GM18520 (cell line): ENCODE results near the gene AKT2.
"Not testable (repeated sequence)": the region's sequence is repeated elsewhere in the genome, so short reads cannot be mapped to it uniquely, and the experiment has no call there.

Source experiments
- ATAC-seq: cut with Tn5 transposase; IDR thresholded peaks from one replicate; pipeline ENCODE4 v1.9.1; 2021; ENCODE audit not compliant: unreplicated experiment

The AKT2 gene

DNA sequence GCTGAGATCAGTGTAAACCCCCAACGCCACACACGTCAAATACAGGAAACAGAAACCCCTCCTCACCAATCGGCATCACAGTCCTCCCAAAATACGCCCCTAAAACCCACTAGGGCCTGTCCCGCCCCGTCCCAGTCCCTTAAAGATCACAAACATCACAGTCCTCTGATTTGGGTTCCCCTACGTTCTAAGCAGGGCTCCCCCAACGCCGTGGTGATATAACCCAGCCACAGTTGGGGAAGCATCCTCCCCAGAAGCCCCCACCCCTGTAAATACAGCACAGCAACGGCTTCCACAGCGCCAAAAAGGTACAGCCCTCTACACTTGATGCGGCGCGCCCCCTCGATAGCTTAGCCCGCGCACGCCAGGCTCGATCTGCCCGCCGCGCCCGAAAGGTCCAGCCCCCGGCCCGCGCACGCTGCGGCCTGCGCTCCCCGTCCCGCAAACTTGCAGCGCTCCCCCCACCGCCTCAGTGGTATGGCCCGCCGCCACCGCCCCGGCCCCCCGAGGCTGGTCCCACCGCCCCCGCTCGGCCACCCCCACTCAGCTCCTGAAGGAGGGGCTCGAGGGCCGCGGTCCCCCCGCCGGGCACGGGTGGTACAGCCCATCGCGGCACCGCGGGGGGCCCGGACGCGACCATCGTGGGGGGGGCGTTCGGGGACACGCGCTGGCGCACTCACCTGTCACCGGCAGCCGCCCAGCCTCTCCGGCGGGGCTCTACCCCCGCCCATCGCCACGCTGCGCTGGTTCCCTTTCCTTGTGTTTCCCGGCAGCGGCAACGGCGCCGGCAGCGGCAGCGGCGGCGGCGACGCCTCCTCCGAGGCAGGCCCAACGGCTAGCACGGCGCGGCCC, at the start of gene AKT2:
Gene AKT2, minus strand, starts transcription at position 845 of the 852 bp plus-strand sequence. CDS start 20,078 bp downstream, outside the sequence.
- peak; percentile 10 for ATAC-seq

DNA sequence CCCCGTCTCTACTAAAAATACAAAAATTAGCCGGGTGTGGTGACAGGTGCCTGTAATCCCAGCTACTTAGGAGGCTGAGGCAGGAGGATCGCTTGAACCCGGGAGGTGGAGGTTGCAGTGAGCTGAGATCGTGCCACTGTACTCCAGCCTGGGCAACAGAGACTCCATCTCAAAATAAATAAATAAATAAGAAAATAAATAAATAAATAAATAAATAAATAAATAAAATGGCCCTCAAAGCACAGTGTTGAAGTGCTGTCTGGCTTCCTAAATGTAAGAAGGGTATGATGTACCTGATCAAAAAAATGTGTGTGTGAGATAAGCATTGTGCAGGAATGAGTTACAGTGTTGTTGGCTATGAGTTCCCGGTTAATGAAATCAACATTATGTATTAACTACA, 47.9 kb upstream of the AKT2 start:
- not testable (repeated sequence) for ATAC-seq

DNA sequence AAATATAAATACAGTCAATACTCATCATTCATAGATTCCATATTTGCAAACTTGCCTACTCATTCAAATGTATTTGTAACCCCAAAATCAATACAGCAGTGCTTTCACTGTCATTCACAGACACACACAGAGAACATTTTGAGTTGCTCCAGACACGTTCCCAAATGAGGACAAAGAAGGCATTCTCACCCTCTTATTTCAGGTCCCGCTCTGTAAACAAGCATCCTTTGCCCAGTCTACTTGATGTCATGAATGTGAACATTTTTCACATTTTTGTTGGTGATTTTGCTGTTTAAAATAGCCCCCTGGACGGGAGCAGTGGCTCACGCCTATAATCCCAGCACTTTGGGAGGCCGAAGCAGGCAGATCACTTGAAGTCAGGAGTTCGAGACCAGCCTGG, 47.5 kb upstream of the AKT2 start:
- ATAC-seq, result no peak

DNA sequence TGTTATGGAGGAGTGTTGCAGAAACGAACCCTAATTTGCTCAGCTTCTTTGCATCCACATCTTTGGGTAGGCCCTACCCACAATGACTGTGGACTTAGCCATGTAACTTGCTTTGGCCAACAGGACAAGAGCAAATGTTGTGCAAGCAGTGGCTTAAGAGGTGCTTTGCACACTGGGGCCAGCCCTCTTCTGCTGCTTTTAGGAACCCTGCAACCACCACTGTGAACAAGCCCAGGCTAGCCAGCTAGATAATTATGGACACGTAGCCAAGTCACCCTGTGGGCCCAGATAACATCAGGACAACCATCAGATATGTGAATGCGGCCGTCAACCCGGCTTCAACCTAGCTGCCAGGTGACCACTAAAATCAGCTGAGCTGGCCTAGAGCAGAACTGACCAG, 45.9 kb upstream of the AKT2 start:
- ATAC-seq, result no peak

DNA sequence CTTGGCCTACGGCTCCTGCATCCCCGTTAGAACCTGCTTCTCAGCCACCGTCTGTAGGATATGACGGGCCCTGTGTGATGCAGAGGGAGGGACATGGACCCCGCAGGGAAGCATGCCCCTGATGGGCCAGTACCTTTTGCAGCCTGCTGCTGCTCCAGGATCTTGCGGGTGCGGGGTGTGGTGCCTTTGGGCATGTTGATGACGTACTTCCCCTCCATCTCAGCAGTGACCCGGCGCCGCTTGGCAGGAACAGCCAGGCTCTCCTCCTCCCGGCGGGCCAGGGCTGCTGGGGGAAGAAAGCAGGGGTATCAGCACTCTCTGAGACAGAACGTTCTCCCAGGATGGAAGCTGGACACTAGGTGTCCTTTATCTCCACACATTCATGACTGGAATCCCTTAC, 41.1 kb upstream of the AKT2 start:
- ATAC-seq, result no peak

DNA sequence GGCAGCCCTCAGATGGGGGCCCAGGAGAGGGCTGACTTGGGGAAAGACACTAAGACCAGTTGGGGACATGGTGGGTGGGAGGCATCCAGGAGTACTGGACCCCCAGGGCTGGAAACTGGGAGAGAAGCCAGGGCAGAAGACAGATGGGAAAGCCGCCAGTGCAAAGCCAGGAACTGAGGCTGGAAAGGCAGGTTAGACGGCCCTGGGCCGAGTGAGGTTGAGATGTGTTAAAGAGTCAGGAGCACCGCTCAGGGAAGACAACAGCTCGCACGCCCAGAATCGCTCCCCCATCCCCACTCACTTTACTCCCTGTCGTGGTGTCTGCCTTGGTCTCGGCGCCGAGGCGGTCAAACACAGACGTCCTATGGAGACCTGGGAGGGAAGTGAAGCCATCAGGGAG, 38.6 kb upstream of the AKT2 start:
- ATAC-seq, result no peak

DNA sequence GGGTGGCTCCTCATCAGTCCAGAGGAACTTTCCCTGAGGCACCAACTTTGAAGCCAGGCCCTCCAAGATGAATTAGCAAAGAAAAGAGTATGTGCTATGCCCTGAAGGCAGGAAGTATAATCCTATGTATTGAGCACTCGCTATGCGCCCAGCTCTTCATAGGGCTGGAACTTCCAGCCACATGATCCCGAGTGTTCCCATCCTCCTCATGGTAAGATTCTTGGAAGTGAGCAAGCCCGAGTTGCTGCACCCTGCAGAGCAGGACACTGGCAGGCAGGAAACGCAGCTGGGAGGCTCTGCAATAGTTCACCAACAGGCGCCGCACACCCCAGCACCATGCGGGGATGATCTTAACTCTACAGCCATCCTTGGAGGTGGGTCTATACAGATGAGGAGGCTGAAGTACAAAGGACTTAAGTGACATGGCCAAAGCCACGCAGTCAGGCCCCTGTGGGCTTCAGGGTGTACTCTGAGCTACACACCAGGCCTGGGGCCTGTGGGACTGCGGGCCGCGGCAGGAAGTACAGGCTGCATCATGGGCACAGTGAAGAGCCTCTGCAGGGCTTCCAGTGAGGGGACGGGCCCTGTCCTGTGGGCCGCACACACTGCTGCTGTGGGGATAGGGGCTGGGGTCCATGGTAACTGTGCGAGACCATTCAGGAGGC, 37.9 kb upstream of the AKT2 start:
- ATAC-seq, result no peak

DNA sequence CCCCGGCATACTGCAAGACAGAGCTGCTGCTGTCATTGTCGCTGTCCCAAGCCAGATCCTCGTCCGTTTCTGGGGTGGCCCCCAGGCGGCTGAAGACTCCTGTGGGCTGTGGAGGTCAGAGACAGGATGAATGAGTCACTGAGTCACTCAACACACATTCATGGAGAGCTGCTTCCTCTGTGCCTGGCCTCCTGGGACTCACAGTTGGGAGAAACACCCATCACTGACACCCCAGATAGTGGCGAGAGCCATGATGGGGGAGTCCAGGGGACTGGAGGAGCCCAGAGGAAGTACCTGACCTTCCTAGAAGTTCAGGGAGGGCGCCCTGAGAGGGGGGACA, 37.1 kb upstream of the AKT2 start:
- no peak for ATAC-seq

DNA sequence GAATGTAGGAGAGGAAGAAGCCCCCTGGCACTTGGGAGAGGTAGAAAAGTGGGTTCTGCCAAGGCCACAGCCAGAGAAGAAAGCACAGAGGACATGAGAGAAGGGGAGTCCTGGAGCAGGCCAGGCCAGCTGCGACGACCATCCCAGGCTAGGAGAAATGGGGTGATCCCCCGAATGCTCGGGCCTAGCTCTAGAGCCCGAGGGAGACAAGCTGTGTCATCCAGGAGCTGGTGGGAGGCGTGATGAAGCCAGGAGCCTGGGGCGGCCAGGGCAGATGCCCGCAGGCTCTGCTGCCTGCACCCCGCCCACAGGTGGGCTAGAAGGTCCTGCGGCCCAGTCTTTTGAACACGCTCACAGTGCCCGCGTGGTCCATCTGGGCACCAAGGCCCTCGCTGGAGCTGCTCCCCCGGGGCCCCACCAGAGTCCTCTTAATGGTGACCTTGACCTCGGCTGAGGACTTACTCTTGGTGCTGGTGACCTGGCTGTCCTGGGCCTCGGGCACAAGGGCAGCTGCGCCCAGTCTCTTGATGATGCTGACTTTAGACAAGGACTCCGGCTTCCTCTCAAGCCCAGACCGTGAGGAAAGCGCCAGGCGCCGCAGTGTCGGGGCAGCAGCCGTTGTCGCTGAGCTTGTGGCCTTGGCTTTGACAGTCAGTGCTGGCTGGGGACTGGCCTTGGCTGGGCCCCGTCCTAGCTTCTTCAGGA, 36.6 kb upstream of the AKT2 start:
- ATAC-seq, result no peak

DNA sequence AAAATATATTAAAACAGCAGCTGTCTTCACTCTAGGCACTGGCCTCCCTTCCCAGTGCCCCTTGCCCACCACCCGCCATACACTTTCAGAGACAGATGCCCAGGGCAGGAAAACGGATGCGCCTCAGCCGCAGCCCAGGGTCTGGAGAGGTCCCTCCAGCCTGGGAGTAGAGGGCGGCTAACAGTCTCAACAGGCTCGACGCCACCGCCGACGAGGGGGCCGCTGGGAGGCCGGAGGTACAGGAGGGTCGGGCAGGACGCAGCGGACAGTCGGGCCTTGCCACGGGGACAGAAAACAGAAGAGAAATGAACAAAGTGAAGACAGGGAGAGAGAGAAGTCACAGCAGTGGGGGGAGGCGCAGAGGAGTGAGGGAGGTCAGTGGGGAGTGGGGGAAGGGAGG, 35.9 kb upstream of the AKT2 start:
- no peak for ATAC-seq

DNA sequence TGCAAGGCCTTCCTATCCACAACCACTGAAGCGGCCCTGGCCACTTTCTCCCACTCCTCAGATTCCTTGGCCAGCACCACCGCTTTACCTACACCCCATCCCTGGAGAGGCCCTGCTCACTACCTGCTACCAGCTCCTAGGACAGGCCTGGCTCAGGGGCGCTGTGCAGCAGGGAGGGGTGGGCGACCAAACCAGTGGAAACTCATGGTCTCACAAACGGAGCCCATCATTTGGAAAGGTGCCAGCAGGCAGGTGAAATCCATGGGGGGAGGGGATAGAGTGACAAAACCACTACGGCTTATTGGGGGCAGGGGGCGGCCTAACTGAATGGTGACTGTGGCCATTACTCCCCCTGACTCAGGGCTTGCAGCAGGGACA, 35.4 kb upstream of the AKT2 start:
- no peak for ATAC-seq

DNA sequence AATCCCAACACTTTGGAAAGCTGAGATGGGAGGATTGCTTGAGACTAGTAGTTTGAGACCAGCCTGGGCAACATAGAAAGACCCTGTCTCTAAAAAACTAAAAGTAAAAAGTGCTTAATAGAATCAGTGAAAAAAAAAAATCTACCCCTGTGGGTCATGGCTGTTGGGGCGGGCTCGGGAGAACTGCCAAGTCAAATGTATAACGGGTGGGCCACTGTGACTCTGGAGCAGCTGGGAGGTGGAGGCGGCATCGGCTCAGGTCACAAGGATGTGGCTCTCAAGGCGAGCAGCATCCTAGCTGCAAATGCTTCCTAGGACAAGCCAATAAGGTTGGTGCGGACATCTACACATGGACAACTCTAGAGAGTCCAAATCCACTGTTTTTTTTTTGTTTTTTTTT, 32.2 kb upstream of the AKT2 start:
- ATAC-seq, result no peak

DNA sequence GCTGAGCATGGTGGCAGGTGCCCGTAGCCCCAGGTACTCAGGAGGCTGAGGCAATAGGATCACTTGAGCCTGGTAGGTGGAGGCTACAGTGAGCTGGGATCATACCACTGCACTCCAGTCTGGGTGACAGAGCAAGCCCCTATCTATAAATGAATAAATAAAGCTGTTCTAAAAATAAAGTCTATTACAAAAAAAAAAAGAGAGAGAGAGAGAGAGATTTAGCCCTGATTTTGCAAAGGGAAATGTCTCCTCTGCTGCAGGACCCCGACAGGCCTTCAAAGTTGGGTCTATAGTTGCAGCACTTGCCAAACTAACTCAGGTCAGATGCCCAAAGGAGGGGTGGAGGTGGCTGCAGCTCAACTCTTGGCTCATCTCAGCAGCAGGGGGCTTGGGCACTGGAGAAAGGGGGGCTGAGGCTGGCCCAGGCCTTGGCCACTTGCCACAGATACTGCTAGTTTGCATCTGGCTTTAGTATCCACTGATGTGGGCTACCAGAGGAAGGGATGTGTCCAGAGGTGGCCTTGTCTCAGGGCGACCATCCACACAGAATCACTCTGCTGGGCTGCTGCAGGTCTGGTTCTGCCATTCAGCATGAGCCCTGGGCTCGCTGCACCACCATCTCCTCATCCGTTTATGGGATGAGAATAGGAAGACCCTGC, 30.8 kb upstream of the AKT2 start:
- no peak for ATAC-seq

DNA sequence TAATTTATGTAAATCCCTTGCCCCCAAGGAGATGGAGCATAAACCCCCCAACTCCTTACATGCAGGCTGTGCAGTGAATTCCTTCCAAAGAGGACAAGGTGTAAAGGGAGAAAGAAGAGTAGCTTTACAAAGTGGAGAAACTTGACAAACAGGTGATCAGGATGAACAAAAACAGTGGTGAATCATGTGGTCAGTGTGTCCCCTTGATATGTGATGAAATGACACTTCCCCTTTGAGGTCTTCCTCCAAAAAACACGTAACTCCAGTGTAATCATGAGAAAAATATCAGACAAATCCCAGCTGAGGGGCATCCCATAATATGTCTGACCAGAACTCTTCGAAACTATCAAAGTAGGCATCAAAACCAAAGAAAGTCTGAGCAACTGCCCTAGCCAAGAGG, 29.5 kb upstream of the AKT2 start:
- no peak for ATAC-seq

DNA sequence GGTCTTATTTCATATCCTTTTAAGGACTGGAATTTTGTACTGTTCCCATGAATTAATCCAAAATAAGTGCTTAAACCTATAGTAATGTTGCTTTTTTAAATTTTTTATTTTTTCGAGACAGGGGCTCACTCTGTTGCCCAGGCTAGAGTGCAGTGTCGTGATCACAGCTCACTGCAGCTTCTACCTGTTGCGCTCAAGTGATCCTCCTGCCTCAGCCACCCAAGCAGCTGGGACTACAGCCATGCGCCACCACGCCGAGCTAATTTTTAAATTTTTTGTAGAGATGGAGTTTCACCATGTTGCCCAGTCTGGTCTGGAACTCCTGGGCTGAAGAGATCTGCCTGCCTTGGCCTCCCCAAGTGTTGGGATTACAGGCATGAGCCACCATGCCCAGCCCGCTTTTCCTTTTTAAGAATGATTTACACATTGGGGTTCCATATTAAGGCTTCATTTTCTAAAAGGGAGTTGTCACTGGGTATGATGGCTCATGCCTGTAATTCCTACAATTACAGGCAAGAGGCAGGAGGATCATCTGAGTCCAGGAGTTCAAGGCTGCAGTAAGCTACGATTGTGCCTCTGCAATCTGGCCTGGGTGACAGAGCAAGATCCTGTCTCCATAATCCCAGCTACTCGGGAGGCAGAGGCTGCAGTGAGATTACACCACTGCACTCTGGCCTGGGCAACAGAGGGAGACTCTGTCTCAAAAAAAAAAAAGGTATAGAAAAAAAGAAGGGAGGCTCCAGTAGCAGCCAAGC, 28.3 kb upstream of the AKT2 start:
- no peak for ATAC-seq

DNA sequence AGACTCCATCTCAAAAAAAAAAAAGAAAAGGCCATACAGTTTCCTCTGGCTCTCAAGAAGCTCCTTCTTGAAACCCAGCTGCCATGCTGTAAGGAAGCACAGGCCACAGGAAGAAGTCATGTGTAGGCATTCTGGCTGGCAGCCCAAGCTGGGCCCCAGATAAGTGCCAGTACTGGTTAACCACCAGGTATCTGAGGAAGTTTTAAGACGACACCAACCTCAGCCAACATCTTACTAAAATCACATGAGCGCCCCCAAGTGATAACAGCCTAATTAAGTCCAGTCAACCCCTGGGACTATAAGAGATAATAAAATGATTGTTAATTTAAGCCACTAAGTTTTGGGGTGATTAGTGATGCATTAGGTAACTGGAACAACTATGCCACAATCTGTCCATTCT, 27.4 kb upstream of the AKT2 start:
- ATAC-seq, result no peak

DNA sequence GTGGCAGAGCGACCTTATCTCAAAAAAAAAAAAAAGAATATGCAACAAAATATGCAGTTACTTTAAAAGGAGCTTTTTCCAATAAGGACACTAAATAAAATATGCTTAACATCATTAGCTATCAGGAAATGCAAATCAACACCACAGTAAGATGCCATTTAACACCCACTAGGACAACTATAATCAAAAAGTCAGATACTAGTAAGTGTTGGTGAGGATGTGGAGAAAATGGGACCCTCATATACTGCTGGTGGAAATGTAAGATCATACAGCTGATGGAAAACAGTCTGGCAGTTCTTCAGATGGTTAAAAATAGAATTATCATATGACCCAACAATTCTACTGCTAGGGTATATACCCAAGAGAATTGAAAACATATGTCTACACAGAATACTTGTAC, 24.5 kb upstream of the AKT2 start:
- ATAC-seq, result no peak

DNA sequence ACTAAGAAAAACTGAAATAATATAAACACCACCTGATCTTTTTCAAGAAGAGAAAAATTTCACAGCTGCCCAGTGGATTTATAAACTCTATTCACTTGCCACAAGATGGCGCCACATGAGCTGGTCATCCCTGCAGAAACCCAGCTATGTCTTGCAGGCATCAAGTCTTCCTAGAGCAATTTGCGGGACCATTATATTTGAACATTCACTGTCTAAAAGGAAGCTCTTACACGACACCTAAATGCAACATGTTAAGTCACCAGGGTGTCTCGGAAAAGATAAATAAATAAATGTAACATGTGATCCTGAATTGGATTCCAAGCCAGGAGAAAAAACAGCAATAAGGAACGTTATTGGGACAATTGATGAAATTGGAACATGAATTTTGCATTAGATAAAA, 20.3 kb upstream of the AKT2 start:
- ATAC-seq, result no peak

DNA sequence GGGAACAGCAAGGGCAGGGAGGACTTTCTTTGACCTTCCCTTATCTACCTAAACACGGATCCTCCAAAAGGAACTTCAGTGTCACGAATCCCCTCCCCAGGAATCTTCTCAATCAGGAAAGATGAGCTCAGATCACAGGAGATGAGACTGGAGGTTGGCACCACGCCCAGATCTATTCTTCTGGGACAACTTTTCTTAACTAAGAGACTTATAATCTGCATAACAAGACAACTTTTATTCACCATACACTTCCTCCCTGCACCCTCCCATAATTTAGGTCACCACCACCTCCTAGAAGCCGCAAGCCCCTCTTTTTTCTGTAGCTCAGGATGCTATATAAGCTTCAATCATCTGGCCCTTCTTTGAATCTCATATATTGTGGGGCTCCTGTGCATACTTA, 19.2 kb upstream of the AKT2 start:
- no peak for ATAC-seq

DNA sequence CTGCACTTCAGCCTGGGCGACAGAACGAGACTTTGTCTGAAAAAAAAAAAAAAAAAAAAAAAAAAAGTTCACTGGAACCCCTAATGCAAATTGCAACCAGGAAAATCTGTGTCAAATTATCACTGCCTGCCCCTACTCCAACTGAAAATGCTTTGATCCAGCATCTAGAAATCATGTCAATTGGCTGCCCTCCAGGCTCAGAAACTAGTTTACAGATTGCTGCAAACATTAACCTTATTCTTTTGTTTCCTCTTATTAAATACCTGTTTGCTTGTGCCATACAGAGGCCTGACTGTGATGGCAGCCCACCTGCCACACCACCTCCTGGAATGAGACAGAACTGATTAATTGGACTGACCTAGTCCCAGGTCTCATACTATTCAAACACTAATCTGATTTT, 18.6 kb upstream of the AKT2 start:
- ATAC-seq, result no peak
